ENCODE results near the gene MBOAT2. TPM values are rescaled to one million over a fixed set of nuclear protein-coding genes. Genes with fewer than 3 reads are reported as not detected.

MBOAT2 gene
- total RNA-seq, 1 experiment from 2014 or later = 40.9 TPM

GRCh38 chr2:8956774-8957173 is 46.7 kb downstream of the MBOAT2 start:
- intact Hi-C loops (cut with micrococcal nuclease; ENCODE audit: unreplicated experiment) = no loop called here
- DNase-seq = no peak
- no peaks in the 10 kb centered on the region for H3K27me3 Mint-ChIP-seq (ENCODE audit: unreplicated experiment)
- BruUV-seq (replicated peaks) = no TSS peak
- H3K27ac Mint-ChIP-seq (ENCODE audit: unreplicated experiment) = no peak overlapping the region
- CTCF ChIA-PET = no interaction called here
- no peak for TF ChIP-seq CTCF (IDR thresholded peaks at IDR 0.05; ENCODE audit: unreplicated experiment)
- no peak overlapping the region for H3K4me3 Mint-ChIP-seq (ENCODE audit: low read depth, unreplicated experiment)
- no peaks in the 10 kb centered on the region for H3K36me3 Mint-ChIP-seq (ENCODE audit: insufficient read depth, unreplicated experiment)
- peaks cover 5% of the 10 kb centered on the region for H3K9me3 Mint-ChIP-seq (ENCODE audit: low read depth, unreplicated experiment)
- H3K4me1 Mint-ChIP-seq (ENCODE audit: low read depth, unreplicated experiment) = peaks cover 5% of the 10 kb centered on the region

- Mint-ChIP-seq H3K27me3 (ENCODE audit: unreplicated experiment) (no peaks in the 10 kb centered on the region), H3K9me3 (ENCODE audit: low read depth, unreplicated experiment) (peaks cover 5% of the 10 kb centered on the region), H3K36me3 (ENCODE audit: insufficient read depth, unreplicated experiment) (no peaks in the 10 kb centered on the region), H3K4me1 (ENCODE audit: low read depth, unreplicated experiment) (no peaks in the 10 kb centered on the region), H3K27ac (ENCODE audit: unreplicated experiment) (no peak overlapping the region), H3K4me3 (ENCODE audit: low read depth, unreplicated experiment) (no peak overlapping the region)
- BruUV-seq (replicated peaks) = no TSS peak
- no peak for DNase-seq
- no peak for TF ChIP-seq CTCF (IDR thresholded peaks at IDR 0.05; ENCODE audit: unreplicated experiment)
- intact Hi-C loops (cut with micrococcal nuclease; ENCODE audit: unreplicated experiment) = no loop called here
- CTCF ChIA-PET = no interaction called here
Observed at GRCh38 chr2:8954990-8955389, 48.5 kb downstream of the MBOAT2 start.

GRCh38 chr2:8953525-8953924 is 50.0 kb downstream of the MBOAT2 start:
- CTCF ChIA-PET = no interaction called here
- no peaks in the 10 kb centered on the region for H3K27me3 Mint-ChIP-seq (ENCODE audit: unreplicated experiment)
- H3K4me3 Mint-ChIP-seq (ENCODE audit: low read depth, unreplicated experiment) = no peak overlapping the region
- DNase-seq = no peak
- no peak overlapping the region for H3K27ac Mint-ChIP-seq (ENCODE audit: unreplicated experiment)
- peaks cover 5% of the 10 kb centered on the region for H3K9me3 Mint-ChIP-seq (ENCODE audit: low read depth, unreplicated experiment)
- intact Hi-C loops (cut with micrococcal nuclease; ENCODE audit: unreplicated experiment) = no loop called here
- no peaks in the 10 kb centered on the region for H3K4me1 Mint-ChIP-seq (ENCODE audit: low read depth, unreplicated experiment)
- no TSS peak for BruUV-seq (replicated peaks)
- no peak for TF ChIP-seq CTCF (IDR thresholded peaks at IDR 0.05; ENCODE audit: unreplicated experiment)
- H3K36me3 Mint-ChIP-seq (ENCODE audit: insufficient read depth, unreplicated experiment) = no peaks in the 10 kb centered on the region

- Mint-ChIP-seq H3K4me1 (ENCODE audit: low read depth, unreplicated experiment) (no peaks in the 10 kb centered on the region), H3K36me3 (ENCODE audit: insufficient read depth, unreplicated experiment) (no peaks in the 10 kb centered on the region), H3K9me3 (ENCODE audit: low read depth, unreplicated experiment) (no peaks in the 10 kb centered on the region), H3K27ac (ENCODE audit: unreplicated experiment) (no peak overlapping the region), H3K27me3 (ENCODE audit: unreplicated experiment) (no peaks in the 10 kb centered on the region), H3K4me3 (ENCODE audit: low read depth, unreplicated experiment) (no peak overlapping the region)
- CTCF ChIA-PET = no interaction called here
- TF ChIP-seq CTCF (IDR thresholded peaks at IDR 0.05; ENCODE audit: unreplicated experiment) = no peak
- DNase-seq = no peak
- no TSS peak for BruUV-seq (replicated peaks)
- intact Hi-C loops (cut with micrococcal nuclease; ENCODE audit: unreplicated experiment) = no loop called here
Observed at GRCh38 chr2:8939486-8940114, 63.9 kb downstream of the MBOAT2 start.
